Ectodermal cell (in vitro differentiated cells): ENCODE data around the gene AUTS2.

Source experiments
- H3K27ac ChIP-seq: 2 replicates; pipeline ENCODE4 v1.7.0; 2013; ENCODE audit warnings: mild to moderate bottlenecking, low read depth, low read length; ENCODE audit not compliant: insufficient read depth, poor library complexity, severe bottlenecking
- H3K27me3 ChIP-seq: 2 replicates; pipeline ENCODE4 v1.7.0; 2013; ENCODE audit warnings: mild to moderate bottlenecking, low read length; ENCODE audit not compliant: insufficient read depth, control insufficient read depth, poor library complexity, severe bottlenecking
- H3K36me3 ChIP-seq: one replicate; pipeline ENCODE4 v1.7.0; 2013; ENCODE audit warnings: low read length; ENCODE audit not compliant: control insufficient read depth, insufficient read depth
- H3K4me1 ChIP-seq: one replicate; pipeline ENCODE4 v1.7.0; 2013; ENCODE audit warnings: low read length; ENCODE audit not compliant: control insufficient read depth, insufficient read depth
- H3K4me3 ChIP-seq: 2 replicates; pipeline ENCODE4 v1.7.0; 2013; ENCODE audit warnings: low read depth, low read length, control low read depth; ENCODE audit not compliant: insufficient read depth
- H3K9me3 ChIP-seq: 2 replicates; pipeline ENCODE4 v1.7.0; 2013; ENCODE audit warnings: mild to moderate bottlenecking, low read length, moderate library complexity; ENCODE audit not compliant: control insufficient read depth
- WGBS, 2 experiments: methylation state at CpG; one replicate each; pipeline ENCODE4 v1.1.7; 2013; ENCODE audit warnings: missing lambda C conversion rate in 2 of 2; 5-methylcytosine and 5-hydroxymethylcytosine counted together

Gene AUTS2

DNA sequence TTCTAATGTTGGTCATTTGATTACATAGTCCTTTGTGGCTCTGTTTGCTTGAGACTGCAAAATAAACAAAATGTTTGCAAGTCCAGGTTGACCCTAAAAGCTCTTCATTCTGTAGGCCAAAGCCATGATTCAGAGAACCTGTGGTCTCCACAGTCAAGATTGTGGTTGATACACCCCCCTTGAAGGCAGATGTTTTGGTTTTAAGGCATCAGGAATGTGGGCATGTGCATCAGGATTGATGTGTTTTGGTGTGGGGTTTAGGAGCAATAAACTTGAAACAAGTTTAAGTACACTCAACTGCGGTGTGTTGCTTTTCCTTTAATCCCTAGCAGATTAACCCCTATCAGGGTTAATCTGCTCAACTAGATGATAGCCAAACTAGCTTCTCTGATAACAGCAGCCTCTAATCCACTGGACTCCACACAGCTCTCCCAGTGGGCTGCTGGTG, 1154.5 kb downstream of the AUTS2 start:
- WGBS, 2 experiments = 92 to 100% methylated on average over 1 of the region's 1 CpG
- H3K36me3 ChIP-seq = no peaks in the 10 kb centered on the region
- no peak overlapping the region for H3K4me3 ChIP-seq
- no peaks in the 10 kb centered on the region for H3K9me3 ChIP-seq
- no peaks in the 10 kb centered on the region for H3K4me1 ChIP-seq
- no peaks in the 10 kb centered on the region for H3K27me3 ChIP-seq
- H3K27ac ChIP-seq = no peak overlapping the region

DNA sequence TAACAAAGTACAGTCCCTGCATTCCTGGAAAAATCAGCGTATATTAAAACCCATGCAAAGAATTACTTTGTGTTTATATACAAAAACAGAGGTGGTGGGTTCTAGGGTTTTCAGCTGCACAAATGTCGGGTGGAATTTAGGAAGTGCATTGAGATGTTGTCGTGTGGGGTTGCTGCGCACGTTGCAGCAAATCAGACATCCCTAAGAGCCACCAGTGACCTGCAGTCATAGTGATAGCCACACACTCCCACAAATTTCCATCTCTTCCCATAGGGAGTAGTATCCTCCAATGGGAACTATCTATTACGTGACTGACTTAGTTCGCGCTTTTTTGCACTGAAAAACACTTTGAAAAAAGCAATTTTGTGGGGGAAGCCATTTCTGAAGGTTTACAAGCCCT, 1158.5 kb downstream of the AUTS2 start:
- 95% methylated on average over 8 of the region's 8 CpGs for WGBS, 2 experiments
- no peak overlapping the region for H3K4me3 ChIP-seq
- no peaks in the 10 kb centered on the region for H3K9me3 ChIP-seq
- no peaks in the 10 kb centered on the region for H3K36me3 ChIP-seq
- no peaks in the 10 kb centered on the region for H3K4me1 ChIP-seq
- no peak overlapping the region for H3K27ac ChIP-seq
- H3K27me3 ChIP-seq = no peaks in the 10 kb centered on the region

DNA sequence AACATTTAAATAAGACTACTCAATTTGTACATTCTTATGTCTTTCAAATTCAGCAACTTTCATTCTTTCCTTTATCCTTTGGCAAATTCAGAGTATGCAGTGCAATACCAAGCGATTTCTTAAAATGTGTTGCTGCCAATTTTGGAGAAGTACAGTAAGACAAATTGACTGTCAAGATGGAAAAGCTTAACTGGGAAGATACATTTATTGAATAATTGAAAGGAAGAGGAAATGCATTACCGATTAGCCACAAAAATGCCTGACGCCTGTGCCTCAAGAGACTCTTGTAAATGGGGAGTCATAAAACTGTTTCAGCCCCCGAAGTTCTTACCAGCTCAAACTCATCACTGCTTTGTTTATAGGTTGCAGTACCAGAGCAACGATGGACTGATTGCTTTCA, 1160.4 kb downstream of the AUTS2 start:
- Histone ChIP-seq H3K27me3 (no peaks in the 10 kb centered on the region), H3K36me3 (no peaks in the 10 kb centered on the region), H3K9me3 (no peaks in the 10 kb centered on the region), H3K4me3 (no peak overlapping the region), H3K27ac (no peak overlapping the region), H3K4me1 (peaks cover 12% of the 10 kb centered on the region)
- WGBS, 2 experiments = 87 to 89% methylated on average over 5 of the region's 5 CpGs

DNA sequence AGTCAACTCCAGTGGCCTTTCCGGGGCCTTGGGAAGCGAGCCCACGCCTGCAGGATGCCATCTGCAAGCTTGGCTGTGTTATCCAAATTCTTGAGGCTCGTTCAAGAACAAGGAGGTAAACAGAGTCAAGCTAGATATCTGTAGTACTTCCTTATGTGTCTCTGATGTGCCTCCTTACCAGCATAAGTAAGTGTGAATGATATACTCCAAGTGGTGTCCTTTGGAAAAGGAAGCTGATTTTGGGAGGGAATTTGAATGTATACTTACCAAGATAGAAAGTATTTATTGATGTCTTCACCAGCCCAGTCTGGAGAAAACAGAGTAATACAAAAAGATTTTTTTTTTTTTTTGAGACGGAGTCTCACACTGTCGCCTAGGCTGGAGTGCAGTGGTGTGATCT, 1161.4 kb downstream of the AUTS2 start:
- H3K27me3 ChIP-seq = no peaks in the 10 kb centered on the region
- H3K27ac ChIP-seq = no peak overlapping the region
- no peaks in the 10 kb centered on the region for H3K36me3 ChIP-seq
- peaks cover 14% of the 10 kb centered on the region for H3K4me1 ChIP-seq
- no peak overlapping the region for H3K4me3 ChIP-seq
- 95 to 98% methylated on average over 6 of the region's 6 CpGs for WGBS, 2 experiments
- no peaks in the 10 kb centered on the region for H3K9me3 ChIP-seq

- H3K27ac ChIP-seq = no peak overlapping the region
- 89 to 95% methylated on average over 3 of the region's 4 CpGs for WGBS, 2 experiments
- H3K27me3 ChIP-seq = no peaks in the 10 kb centered on the region
- H3K36me3 ChIP-seq = peaks cover 3% of the 10 kb centered on the region
- H3K9me3 ChIP-seq = no peaks in the 10 kb centered on the region
- no peak overlapping the region for H3K4me3 ChIP-seq
- H3K4me1 ChIP-seq = peaks cover 14% of the 10 kb centered on the region
These were observed 1163.5 kb downstream of the AUTS2 start for GRCh38 chr7:70761711-70762328.

DNA sequence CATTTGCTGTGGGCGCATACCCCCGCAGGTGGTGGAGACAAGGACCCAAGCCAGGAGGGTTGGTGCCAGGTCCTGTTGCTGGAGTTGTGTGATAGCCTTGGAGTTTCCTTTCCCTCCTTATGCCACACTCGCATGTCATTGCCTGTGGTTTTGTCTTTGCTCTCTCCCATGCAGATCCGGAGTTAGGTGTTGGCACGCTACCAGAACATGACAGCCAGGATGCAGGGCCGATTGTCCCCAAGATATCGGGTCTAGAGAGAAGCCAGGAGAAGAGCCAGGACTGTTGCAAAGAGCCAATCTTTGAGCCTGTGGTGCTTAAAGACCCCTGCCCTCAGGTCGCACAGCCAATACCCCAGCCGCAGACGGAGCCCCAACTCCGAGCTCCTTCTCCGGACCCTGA, 1164.4 kb downstream of the AUTS2 start:
- 96% methylated on average over 12 of the region's 12 CpGs for WGBS, 2 experiments

GRCh38 chr7:70763961-70764691, 1165.9 kb downstream of the AUTS2 start:
- Histone ChIP-seq H3K36me3 (peaks cover 15% of the 10 kb centered on the region), H3K9me3 (no peaks in the 10 kb centered on the region), H3K4me1 (peaks cover 22% of the 10 kb centered on the region), H3K27me3 (no peaks in the 10 kb centered on the region), H3K4me3 (no peak overlapping the region), H3K27ac (no peak overlapping the region)
- 88 to 91% methylated on average over 17 of the region's 17 CpGs for WGBS, 2 experiments

More for the DNA sequence above, 1164.4 kb downstream of the AUTS2 start:
- H3K27ac ChIP-seq = no peak overlapping the region
- H3K36me3 ChIP-seq = peaks cover 11% of the 10 kb centered on the region
- H3K4me1 ChIP-seq = peaks cover 21% of the 10 kb centered on the region
- H3K9me3 ChIP-seq = no peaks in the 10 kb centered on the region
- no peak overlapping the region for H3K4me3 ChIP-seq
- H3K27me3 ChIP-seq = no peaks in the 10 kb centered on the region

DNA sequence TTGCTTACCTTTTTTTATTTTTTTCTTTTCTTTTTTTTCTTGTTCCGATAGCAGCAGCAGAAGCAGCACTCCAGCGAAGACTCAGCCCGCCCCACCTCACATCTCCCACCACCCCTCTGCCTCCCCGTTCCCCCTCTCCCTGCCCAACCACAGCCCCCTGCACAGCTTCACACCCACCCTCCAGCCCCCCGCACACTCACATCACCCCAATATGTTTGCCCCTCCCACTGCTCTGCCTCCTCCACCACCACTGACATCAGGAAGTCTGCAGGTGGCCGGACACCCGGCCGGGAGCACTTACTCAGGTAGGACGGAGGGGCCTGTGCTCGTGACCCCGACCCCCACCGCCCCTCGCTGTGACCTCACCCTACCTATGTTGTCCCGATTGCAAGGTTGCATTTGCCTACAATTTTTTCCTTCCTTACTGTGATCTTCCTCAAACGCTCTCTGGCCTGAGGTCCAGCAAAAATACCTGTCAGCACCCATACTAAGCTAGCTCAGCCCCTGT, 1166.5 kb downstream of the AUTS2 start:
- Histone ChIP-seq H3K27ac (no peak overlapping the region), H3K9me3 (no peaks in the 10 kb centered on the region), H3K36me3 (peaks cover 18% of the 10 kb centered on the region), H3K4me3 (no peak overlapping the region), H3K4me1 (peaks cover 22% of the 10 kb centered on the region), H3K27me3 (no peaks in the 10 kb centered on the region)
- WGBS, 2 experiments = 93 to 94% methylated on average over 15 of the region's 15 CpGs

- H3K4me1 ChIP-seq = peaks cover 22% of the 10 kb centered on the region
- H3K36me3 ChIP-seq = peaks cover 20% of the 10 kb centered on the region
- H3K4me3 ChIP-seq = no peak overlapping the region
- 95% methylated on average over 7 of the region's 7 CpGs for WGBS, 2 experiments
- no peaks in the 10 kb centered on the region for H3K9me3 ChIP-seq
- no peak overlapping the region for H3K27ac ChIP-seq
- H3K27me3 ChIP-seq = no peaks in the 10 kb centered on the region
These were observed 1167.4 kb downstream of the AUTS2 start for GRCh38 chr7:70765651-70766050.

DNA sequence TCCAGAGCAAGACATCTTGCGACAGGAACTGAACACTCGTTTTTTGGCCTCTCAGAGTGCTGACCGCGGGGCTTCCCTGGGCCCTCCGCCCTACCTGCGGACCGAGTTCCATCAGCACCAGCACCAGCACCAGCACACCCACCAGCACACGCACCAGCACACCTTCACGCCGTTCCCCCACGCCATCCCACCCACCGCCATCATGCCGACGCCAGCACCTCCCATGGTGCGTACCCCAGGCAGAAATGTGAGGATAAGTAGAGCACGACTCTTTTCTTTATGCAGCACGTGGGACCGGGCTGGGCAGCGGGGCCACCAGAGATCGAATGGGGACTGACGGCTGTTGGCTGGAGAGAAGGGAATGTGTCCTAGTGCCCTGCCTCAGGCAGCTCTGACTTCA, 1167.8 kb downstream of the AUTS2 start:
- Histone ChIP-seq H3K36me3 (peaks cover 25% of the 10 kb centered on the region), H3K27ac (no peak overlapping the region), H3K27me3 (no peaks in the 10 kb centered on the region), H3K9me3 (no peaks in the 10 kb centered on the region), H3K4me3 (no peak overlapping the region), H3K4me1 (peaks cover 22% of the 10 kb centered on the region)
- 92 to 94% methylated on average over 21 of the region's 21 CpGs for WGBS, 2 experiments
